Stimulated activated CD4-positive, alpha-beta T cell treated with anti-CD3 and anti-CD28 coated beads, Interleukin-4, amount 100 ng/mL, for 4 hours (primary cell): ENCODE results near the gene DOCK1.

Experiments
- DNase-seq, 2 experiments: peaks; one replicate each; pipeline ENCODE4 v3.0.0-alpha.2; 2020

The DOCK1 gene

GRCh38 chr10:127012769-127013152 is 107.5 kb downstream of the DOCK1 start:
- DNase-seq: no peak

GRCh38 chr10:127013211-127013656 is 108.0 kb downstream of the DOCK1 start:
- DNase-seq: no peak

DNA sequence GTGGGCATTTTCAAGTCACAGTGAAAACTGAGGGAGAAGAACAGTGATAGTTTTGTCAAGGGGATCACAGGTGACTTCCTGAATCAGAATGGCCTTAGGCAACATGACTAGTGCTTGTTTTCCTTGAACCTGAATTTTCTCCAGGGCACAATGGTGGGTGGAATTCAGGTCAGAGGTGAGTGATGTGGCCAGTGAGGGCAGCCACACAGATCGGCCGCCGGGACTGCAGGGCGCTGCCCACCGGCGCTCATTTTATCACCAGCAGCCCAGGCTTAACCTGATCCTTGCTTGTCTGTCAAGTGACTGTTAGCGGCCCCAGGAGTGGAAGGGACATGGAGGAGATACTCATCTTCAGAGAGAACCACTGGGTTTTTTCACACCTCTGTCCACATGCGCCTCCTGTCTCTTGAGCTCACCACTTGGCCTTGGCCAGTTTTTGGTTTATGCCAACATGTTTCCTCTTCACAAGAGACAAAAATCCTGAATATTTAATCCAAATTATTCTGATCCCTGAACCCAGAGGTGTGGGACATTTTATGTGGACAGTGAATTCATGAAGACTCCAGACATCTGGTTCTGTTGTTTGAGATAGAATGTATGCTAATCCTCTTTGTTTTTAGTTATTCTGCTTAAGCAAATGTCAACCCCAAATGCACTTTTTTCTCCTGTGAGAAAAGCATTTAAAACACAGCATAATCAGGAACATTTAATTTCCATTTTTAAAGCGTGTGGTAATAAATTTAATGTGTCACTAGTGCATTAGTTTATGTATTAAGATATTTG is 108.7 kb downstream of the DOCK1 start:
- no peak for DNase-seq

GRCh38 chr10:127014671-127015070 is 109.4 kb downstream of the DOCK1 start:
- no peak for DNase-seq

GRCh38 chr10:127015373-127015772 is 110.1 kb downstream of the DOCK1 start:
- DNase-seq: no peak

- DNase-seq: no peak
These were observed 111.1 kb downstream of the DOCK1 start for GRCh38 chr10:127016331-127016730.

- DNase-seq: no peak
These were observed 112.5 kb downstream of the DOCK1 start for GRCh38 chr10:127017541-127018297.

DNA sequence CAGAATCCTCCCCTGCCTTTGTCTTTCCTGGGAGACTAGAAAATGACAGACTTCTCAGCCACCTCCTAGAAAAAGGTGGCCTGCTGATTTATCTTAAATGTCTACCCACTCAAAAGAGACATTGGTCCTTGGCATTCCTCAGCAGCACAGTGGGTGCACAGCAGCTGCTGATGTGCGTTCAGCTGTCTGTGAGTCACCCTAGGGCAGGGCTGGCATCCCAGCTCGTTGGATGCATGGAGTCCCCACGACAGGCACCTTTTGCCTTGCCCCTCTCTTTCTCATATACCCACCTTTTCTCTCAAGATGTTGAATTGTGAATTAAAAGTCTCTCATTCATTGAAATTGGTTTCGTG is 113.0 kb downstream of the DOCK1 start:
- DNase-seq: no peak

DNA sequence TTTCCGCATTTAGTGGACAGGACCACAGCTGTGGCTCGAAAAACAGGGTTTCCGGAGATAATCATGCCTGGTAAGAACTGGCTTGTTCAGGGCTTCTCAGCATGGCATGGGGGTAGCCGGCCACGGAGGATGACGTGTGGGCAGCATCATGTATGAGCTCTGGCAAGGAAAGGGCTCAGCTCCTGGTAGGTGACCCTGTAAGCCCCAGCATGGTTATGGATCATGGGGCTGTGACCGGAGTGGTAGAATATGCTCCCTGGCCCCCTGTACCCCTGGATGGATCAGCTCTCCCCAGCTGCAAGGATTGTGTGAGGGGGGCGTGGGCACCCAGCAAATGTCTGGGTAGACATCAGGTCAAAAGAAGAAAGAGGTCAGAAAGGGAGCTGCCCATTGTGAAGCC is 113.5 kb downstream of the DOCK1 start:
- DNase-seq: no peak

- no peak for DNase-seq
These were observed 115.0 kb downstream of the DOCK1 start for GRCh38 chr10:127020260-127020659.

DNA sequence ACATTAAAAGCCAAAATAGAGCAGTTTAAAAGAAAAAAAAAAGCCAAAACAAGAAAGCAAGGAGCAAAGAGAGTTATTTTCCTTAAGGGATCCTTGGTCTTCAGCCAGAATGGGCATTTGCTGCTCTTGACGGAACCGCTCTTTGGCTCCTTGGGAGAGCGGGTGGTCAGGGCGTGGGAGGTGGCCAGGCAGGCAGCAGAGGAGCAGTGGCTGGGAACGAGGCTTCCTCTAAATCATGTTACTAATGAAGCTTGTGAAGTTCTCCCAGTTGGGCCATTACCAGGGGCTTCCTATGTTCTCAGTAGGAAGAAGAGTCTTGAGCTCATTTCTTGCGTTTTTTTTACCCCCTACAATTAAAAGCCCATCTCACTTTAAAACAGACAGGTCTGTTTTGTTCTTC is 116.6 kb downstream of the DOCK1 start:
- DNase-seq: no peak

DNA sequence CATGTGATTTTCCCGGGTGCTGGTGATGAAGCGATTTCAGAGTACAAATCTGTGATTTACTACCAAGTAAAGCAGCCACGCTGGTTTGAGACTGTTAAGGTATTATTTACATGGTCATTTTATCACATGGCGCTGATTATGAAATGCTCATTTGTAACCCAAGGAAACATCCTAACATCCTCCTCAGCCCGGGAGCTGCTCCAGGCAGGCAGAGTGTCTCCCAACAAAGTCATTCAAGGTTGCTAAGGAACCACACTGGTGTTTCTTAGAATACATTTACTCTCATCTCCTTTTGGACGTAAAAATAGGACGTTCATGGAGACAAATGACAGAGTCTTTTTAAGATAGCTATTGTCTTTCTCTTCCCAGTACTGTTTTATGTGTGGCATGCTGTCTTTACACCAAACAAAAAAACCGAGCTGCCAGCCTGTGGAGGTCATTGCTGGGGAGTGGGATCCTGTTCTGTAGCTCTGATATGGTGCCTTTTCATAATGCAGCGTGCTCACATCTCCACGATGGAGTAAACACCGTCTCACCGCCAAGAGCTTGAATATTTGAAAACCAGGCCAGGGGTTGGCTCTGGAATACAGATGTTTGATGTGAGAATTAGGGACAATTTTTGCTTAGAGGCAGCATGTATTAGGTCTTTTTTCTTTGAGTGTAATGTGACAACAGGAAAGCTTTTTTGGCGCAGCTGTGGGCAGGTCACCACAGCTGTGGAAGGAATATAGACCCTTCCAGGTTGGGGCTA is 119.6 kb downstream of the DOCK1 start:
- DNase-seq: no peak

GRCh38 chr10:127027786-127028185 is 122.6 kb downstream of the DOCK1 start:
- no peak for DNase-seq

DNA sequence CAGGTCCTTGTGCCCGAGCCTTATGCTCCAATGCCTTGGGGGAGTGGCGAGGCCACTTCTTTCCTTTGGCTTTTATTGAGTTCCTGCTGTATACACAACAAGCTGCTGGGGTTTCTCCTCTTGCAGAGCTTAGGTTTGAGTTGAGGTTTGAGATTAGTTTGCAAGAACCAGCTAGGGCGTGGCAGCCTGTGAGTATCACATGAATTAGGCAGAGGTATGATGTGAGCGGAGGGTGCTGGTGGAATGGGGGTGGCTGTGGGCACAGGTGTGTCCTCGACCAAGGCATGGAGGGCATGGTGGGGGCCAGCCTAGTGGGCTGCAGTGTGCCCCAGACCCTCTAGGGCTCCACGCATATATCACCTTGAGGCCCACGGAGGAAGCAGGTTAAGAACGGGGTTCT is 123.3 kb downstream of the DOCK1 start:
- DNase-seq: no peak

DNA sequence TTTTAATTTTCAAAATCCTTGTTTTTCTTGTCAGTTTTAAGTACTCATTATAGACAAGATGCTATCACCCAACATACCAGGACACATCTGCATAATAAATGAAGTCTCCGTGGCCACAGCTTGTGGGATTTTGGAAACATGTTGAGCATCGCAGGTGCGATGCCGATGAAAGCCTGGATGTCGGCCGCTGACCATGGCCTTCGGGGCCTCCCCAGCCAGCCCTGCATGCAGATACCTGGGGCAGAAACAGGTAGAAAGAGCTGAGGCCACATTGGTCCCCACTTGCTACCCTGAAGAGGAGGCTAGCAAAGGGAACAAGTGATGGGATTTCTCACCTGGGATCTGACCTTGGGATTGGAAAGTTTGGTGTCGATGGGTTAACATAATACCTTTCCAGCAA is 123.8 kb downstream of the DOCK1 start:
- DNase-seq: no peak

DNA sequence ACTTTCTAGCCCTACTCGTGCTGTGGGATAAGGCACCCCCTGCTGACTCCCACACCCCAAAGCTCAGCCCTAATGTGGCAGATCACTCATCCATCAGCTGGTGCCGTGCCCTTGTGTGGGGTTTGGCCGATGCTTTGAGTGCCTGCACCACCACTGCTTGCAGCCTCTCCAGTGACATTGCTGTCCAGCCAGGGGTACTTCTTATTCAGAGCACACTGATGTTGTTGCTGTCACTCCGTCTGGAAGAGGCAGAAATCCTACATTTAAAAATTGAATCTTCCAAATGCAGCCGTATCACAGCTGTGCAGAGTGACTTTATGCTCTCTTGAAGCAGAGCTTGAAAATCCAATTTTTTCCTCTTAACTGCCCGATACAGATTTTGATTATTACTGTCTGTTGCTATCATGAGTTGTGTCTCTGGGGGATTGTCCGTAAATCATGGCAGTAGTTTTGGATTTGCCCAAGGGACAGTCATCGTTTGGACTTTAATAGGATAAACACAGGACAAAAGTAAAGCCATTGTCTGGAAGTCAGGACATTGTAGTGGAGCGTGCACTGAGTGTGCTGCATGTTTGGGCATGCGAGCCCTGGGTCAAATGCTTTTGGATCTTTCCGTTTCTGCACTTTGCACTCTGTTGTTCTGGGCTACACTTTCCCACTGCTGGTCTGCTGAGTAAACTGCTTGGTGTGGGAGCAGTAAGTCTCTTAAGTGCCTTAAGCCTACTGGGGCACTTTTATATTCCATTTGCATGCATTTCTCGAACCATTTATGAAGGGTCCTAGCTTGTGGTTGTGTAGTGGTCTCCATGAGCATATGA is 128.2 kb downstream of the DOCK1 start:
- DNase-seq: no peak

GRCh38 chr10:127034034-127034633 is 128.9 kb downstream of the DOCK1 start:
- DNase-seq: no peak

DNA sequence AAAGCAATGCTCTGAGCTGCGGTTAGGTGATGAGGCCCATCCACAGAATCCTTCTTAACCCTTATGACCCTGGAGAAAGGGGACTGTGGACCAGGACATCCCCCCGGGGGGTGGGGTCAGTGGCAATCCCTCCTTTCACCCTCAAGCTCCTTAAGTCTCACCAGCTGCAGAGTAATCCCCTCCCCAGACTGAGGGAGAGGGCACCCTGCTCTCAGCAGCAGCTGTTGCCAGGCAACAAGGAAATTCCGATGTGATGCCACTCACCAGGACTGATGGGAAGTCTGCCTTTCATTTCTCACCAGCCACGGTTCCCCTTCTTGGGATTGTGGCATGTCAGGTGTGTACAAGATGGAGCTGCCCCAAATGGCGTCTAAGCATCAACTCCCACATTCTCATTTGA is 129.6 kb downstream of the DOCK1 start:
- no peak for DNase-seq

- DNase-seq: no peak
These were observed 130.6 kb downstream of the DOCK1 start for GRCh38 chr10:127035827-127036226.

DNA sequence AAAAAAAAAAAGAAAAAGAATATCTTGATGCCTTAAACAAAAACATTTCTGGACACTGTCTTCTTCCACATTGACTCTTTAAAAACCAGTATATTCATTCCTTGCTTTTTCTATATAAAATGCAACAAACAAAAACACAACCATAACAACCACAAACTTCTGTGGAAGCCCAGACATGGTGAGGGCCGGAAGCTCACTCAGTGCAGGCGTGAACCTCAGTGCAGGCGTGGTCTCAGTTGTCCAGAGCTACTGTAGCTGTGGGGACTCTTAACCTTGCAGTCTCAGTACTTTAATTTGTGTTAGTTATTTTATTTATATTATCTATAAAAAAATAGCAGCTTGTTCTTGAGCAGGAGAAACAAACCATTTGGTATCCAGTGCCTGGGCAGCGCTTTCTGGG is 131.8 kb downstream of the DOCK1 start:
- no peak for DNase-seq

DNA sequence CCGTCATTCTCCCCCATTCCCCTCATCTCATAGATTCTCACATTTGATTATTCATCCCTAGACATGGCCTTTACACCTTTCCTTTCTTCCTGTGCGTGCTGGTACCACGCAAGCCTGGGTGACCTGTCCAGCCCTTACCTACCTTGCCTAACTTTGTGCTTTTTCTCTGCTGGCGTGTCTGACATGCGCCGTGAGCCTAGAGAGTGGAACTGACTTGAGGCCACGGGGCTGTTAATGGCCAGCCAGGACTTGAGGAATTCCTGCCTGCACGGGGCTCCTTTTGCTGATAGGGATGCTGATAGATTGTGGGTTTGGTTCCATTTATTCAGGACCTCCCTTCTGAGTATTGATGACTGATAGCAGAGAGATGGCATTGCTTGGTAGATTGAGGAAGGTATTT is 134.2 kb downstream of the DOCK1 start:
- DNase-seq: no peak

DNA sequence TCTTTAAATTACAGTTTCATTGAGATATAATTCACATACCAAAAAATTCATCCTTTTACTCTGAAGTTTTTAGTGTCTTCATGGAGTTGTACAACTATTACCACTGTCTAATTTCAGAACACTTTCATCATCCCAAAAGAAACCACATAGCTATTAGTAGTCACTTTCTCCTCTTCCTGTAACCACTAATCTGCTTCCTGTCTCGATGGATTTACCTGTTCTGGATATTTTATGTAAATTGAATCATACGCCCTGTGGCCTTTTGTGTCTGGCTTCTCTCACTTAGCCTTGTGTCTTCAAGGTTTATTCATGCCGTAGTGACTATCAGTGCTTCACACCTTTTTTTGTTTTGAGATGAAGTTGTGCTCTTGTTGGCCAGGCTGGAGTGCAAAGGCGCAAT is 135.5 kb downstream of the DOCK1 start:
- DNase-seq: no peak

DNA sequence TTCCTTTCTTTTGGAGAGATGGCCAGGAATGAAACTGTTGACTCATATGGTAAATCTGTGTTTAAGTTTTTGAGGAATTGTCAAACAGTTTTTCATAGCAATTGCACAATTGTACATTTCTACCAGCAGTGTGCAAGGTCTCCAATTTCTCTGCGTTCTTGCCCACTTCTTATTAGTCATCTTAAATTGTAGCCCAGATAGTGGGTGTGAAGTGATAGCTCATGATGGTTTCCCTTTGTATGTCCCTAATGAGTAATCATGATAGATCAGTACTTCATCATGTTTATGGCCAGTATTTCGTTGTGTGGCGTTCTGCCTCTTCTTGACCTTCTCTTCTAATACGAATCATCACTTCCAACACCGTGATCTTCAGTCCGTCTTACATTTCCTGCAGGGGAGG is 136.3 kb downstream of the DOCK1 start:
- DNase-seq: no peak
